Cerebellar cortex (tissue), 1 donor: ENCODE measurements around the gene SLC6A8.
A peak's percentile ranks its signal among the peaks of the same experiment; 100 is the strongest.
"Not testable (repeated sequence)": the region's sequence is repeated elsewhere in the genome, so short reads cannot be mapped to it uniquely, and the experiment has no call there.

Source experiments
- DNase-seq: peaks from one replicate; pipeline ENCODE4 v3.0.0-alpha.2; 2015; ENCODE audit warnings: low spot score

Gene SLC6A8

DNA sequence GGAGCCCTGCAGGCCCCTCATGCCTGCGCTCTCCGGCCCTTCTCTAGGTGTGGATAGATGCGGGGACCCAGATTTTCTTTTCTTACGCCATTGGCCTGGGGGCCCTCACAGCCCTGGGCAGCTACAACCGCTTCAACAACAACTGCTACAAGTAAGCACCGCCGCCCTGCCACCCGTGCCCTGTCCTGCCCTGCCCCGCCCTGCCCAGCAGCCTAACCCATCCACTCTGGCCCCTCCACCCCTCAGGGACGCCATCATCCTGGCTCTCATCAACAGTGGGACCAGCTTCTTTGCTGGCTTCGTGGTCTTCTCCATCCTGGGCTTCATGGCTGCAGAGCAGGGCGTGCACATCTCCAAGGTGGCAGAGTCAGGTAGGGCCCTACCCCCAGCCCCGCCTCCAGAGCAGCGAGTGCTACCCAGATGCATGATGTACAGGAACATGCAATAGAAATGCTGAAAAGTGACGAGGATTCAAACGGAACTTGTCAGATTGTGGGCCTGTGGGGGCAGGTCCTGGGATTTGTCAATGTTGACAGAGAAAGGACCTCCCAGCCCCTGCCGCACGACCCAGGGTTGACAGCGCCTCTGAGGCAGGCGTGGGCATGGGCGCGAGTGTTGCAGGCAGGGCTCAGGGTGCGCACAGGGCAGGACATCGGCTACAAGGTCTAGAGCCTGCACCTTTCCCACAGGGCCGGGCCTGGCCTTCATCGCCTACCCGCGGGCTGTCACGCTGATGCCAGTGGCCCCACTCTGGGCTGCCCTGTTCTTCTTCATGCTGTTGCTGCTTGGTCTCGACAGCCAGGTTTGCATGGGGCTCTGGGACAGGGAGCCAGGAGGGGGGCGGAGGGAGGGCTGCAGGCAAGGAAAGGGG, 5.7 kb downstream of the SLC6A8 start:
- DNase-seq = no peak

DNA sequence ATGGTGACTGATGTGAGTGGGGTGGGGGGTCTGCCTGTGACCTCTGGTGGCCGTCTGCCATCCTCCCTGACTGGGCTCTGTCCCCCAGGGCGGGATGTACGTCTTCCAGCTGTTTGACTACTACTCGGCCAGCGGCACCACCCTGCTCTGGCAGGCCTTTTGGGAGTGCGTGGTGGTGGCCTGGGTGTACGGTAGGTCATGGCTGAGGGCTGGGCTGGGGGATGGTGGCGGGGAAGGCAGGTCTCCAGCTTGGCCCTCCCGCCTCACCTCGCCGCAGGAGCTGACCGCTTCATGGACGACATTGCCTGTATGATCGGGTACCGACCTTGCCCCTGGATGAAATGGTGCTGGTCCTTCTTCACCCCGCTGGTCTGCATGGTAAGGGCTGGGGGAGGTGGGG, 6.5 kb downstream of the SLC6A8 start:
- not testable (repeated sequence) for DNase-seq

DNA sequence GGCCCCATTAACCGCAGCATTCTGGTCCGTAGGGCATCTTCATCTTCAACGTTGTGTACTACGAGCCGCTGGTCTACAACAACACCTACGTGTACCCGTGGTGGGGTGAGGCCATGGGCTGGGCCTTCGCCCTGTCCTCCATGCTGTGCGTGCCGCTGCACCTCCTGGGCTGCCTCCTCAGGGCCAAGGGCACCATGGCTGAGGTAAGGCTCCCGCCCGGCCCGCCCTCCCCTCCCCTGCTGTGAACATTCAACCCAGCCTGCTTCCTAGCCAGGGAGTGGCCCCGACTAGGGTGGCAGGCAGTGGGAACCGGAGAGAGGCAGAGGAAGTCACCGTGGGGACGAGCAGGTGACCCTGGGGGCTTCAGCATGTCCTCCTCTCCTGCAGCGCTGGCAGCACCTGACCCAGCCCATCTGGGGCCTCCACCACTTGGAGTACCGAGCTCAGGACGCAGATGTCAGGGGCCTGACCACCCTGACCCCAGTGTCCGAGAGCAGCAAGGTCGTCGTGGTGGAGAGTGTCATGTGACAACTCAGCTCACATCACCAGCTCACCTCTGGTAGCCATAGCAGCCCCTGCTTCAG, 7.1 kb downstream of the SLC6A8 start:
- DNase-seq = no peak

DNA sequence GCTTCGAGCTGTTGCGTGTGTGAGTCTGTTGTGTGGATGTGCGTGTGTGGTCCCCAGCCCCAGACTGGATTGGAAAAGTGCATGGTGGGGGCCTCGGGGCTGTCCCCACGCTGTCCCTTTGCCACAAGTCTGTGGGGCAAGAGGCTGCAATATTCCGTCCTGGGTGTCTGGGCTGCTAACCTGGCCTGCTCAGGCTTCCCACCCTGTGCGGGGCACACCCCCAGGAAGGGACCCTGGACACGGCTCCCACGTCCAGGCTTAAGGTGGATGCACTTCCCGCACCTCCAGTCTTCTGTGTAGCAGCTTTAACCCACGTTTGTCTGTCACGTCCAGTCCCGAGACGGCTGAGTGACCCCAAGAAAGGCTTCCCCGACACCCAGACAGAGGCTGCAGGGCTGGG, 8.4 kb downstream of the SLC6A8 start:
- DNase-seq = no peak

DNA sequence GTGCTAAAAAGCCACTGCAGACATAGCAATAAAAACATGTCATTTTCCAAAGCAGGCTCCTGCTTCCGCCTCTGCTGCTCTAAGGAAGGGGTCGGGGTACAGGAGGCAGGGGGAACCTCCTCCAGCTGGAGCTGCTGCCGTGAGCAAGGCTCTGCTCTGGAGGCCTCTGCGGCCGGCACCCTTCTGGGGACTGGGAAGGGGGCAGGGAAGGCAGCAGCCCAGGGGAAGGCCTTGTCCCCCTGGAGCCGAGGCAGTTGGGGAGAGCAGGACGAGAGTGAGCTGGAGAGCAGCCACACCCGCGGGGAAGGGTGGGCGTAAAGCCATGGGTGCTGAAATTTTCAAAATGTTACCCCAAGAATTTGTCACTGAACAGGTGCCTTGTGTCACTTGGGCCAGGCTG, 8.8 kb downstream of the SLC6A8 start:
- DNase-seq = not testable (repeated sequence)

DNA sequence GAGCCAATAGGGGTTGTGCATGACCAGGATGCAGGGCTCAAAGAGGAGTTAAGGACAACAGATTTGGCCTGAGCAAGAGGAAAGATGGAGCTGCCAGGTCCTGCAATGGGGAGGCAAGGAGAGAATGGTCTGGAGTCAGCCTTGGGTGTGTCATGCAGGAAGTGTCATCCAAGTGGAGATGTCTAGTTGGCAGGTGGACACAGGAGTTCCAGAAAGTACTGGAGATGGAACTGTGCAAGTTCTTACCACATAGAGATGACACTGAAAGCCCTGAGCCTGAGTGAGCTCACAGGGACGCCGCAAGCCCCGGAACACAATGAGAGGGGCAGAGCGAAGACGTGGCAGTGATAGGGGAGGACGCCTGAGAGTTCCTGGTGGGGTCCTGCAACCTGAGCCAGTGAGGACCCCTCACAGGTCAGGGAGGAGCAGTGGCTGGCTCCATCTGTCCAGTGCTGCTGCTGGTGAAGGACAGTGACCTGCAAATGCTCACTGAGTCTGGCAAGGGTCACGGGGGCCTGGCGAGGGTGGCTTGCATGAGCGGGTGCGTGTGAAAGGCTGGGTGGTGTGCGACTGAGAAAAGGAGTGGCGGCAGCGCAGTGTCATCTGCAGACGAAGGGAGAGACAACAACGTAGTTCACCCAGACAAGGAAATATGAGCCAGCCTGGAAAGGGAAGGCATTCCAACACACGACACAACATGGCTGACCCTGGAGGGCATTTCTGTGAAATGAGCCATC, 9.4 kb downstream of the SLC6A8 start:
- not testable (repeated sequence) for DNase-seq

DNA sequence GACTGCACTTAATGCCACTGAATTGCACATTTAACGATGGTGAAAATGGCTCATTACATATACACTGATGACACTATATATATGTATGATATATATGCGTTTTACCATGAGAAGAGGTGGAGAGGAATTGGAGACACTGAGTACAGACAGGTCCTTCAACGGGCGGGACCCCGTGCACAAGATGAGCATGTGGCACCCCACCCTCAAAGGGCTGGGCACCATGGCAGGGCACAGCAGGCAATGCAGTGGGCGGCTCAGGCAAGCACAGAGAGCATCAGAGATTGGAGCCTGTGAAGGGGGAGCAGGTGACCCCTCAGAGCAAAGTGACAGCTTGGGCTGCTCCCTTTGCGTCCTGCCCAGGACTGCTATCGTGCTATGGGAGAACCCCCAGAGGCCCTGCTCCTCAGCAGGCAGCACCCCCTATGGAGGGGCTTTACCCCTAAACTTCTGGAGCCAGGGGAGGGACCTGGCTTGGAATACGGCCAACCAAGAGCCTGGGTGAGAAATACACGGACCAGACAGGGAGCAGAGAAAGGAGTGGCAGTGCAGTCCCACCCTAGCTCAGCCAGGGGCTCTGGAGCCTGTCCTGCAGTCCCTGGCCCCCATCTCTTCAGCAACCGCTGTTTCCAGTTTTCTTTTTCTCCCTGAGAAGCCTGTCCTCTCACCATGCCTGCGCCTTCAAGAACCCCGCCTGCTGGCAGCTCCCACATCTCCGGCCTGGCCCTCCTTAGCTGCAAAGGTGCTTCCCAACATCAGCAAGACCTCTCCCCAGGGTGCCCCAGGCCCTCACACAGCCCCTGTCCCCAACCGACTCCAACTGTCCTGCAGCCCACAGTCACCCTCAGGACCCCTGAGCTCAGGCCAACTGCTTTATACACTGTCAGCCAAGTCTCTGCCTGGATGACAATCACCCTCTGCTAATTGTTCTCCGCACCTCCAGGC, 10.5 kb downstream of the SLC6A8 start:
- DNase-seq = no peak

DNA sequence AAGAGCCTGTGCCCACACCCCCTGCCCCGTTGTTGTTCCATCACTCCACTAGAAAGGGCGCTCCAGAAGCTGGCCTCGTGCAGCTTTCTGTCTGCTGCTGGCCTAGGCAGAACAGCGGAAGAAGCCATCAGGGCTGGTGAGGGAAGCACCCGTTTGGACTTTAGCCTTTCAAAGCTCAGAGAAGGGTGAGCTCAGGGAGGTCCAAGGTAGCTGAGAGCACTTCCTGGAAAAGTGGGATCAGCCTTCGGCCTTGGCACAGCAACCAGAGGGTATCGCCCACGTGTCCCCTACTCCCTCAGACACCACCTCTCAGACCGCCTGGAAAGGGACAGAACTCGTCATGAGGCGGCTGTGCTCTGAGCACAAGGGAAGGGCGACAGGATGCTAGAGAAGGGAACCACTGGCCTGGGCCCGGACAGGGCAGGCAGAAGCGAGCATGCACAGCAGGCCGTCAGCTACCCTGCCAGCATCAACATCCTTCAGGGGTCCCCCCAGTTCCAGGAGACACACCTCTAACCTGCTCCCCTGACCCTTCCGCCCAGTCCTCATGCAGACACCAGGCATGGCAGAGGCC, 11.6 kb downstream of the SLC6A8 start:
- not testable (repeated sequence) for DNase-seq

DNA sequence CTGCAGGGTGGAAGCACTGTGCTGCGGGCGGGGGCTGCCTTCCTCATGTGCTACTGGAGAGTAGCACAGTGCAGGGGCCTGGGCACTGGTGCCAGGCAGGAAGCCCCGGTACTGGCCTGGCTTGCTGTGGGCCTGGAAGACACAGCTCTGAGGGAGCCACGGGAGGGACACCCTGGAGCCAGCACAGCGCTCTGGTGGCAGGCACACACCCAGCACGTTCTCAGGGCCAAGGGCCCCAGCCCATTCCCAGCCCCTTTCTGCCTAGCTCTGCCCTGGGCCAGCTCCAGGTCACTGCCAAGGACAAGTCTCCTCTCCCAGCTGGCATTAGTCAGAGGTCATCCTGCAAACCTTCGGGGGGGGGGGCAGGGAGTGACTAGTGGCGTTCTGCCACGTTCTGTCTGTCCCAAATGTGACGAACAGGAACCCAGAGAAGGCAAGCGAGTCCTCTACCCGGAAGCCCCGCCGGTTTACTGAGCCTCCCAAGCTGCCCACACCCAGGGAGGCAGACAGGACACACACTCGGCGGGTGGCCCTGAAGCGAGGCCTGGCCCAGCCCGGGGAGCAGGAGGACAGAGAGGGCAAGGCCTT, 12.2 kb downstream of the SLC6A8 start:
- DNase-seq = not testable (repeated sequence)

DNA sequence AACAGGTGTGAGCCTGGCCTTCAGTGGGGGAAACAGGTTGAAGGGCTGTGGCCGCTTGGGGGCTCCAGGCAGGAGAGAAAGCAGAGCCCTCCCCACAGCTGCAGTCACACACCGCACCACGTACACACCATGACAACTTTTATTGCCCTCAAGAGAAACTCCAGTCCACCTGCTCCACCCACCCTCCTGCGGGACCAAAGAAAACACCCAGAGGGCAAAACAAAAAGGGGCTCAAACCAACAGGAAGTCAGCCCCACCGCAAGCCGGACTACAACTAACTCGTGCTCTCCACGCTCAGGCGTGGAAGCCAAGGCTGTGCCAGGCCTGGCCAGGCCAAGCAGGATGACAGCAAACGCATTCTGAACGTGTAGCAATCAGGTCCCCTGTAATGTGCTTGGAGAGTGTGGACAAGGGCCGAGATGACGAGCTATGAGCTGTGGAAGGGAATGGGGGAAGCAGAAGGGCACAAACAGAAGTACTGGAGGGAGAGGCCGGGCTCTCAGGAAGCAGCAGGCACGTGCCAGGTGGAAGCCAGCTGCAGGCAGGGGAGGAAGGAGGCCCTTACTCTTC, 12.7 kb downstream of the SLC6A8 start:
- DNase-seq = no peak

DNA sequence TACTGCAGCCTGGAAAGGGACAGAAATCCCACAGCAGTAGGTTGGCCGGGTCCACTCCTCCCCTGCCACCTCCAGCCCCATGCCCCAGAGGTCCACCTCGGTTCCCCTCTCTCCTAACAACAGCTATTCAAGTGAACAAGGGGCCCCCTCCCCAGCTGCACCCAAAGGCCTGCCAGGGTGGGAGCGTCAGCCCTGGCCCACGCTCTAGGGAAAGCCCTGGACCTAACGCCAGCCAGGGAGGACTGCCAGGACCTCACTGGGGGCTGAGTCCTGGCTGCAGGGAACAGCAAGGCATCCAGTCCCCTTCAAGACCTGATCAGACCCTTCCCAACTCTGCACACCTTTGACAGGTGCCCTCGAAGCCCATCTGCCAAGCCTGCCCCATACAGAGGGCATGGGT, 13.2 kb downstream of the SLC6A8 start:
- DNase-seq = no peak

DNA sequence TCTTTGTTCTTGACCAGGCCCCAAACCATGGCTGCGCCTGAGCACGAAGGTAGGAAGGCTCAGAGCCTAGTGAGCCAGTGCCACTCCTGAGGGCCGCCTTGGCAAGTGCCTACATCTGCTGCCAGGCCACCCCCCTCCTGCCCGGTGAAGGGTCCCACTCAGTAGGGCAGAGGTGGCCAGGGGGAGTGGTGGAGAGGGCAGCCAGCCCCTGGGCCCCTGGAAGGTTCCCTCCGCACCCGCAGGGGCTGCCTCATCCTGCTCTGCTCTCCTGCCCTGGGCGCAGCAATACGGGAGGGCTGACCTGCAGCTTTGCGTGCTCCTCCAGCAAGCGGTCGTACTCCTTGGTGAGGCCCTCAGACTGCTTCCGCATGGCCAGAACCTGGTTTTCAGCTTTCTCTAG, 14.0 kb downstream of the SLC6A8 start:
- no peak for DNase-seq

DNA sequence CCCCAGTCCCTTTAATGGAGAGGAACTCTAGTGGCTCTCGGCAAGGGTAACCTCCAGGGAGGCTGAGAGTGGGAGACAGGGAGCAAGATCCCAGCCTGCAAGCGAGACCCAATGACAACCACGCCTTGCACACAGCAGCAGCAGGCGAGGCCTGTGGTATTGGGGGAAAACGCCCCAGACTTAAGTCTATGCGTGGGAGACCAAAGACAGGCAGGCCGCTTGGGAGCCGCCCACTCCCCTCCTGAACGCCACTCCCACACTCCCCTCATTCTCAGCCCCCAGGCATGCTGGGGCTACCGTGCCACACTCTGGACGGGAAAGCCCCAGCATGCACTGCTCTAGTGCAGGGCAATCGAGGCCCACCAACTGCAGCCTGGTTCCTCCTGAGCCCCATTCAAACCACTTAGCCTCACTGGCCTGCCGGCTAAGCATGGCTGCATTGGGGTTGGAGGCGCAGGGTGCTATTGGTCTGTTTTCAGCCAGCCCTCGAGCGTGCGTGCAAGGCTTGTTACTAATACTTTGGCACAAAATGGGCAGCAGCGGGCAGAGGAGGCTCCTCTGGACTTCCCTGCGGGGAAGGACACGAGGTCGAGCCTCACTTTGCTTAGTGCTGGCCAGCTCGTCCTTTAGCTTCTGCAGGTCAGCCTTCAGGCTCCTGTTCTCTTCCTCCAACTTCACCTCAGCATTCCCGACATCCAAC, 14.8 kb downstream of the SLC6A8 start:
- no peak for DNase-seq

DNA sequence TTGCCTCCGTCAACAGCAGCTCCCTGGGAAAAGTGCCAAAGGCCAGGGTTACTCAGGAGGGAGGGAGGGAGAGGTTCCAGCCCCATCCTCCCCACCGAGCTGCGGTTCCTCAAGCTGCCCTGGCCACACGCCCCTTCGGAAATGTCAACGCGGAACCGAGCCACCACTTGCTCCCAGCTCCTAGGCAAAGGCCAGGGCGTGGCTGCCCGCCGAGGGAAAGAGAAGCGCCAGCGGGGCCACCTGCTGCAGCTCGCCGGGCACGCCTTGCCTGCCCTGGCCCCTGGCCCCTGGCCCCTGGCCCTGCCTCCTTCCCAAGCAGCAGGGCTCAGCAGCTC, 15.3 kb downstream of the SLC6A8 start:
- no peak for DNase-seq

DNA sequence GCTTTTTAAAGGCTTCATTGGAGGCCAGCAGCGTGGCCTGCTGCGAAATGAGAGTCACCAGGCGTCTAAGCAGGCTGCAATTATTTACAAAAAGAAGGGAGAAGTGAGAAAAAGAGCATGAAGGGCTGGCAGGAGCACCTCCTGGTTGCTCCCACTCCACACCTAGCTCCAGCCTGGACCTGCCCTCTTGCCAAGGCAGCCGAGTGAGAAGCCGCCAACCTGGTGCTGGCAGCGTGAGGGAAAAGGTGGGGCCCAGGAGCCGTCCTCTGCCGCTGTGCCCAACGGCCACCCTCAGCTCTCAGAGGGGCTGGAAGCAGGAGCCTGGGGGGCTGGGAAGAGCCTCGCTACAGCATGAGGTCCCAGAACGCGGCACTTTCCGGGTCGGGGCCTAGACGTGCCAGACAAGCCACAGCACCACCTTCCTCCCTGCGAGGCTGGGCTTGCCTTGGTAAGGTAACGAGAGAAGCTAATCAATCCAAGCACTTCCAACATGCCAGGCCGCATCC, 16.3 kb downstream of the SLC6A8 start:
- DNase-seq = no peak

DNA sequence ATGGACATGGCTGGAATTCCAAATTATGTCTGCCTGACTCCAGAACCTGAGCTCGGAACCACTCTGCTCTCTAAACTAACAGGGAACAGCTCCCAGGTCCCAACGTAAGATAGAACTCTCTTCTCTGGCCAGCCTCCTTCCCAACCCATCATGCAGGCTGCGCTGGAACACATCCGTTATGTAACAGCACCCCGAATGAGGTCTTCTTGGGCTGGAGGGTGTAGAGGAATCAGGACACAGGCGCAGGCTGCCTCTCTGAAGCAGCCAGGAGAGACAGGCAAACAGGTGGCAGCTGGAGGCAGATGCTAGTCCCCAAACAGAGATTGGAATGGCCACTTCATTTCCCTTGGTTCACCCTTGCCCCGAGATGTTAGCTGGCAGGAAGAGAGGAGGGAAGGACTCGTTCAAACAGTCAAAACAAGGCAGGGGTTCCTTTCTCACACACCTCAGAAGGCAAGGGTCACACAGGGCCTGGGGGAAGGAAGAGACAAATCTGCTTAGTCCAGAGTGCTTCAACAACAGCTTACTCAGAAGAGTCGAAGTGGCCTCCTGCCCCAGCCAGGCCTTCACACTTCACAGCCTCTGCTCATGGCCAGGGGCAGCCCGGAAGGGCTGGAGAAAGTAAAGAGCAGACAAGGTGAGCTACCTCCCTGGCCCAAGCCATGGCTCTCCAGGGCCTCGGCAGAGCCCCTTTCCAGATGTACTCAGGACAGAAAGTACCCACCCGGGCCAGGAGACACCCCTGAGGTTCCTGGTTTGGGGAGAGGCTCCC, 17.1 kb downstream of the SLC6A8 start:
- peak; percentile 38 for DNase-seq

DNA sequence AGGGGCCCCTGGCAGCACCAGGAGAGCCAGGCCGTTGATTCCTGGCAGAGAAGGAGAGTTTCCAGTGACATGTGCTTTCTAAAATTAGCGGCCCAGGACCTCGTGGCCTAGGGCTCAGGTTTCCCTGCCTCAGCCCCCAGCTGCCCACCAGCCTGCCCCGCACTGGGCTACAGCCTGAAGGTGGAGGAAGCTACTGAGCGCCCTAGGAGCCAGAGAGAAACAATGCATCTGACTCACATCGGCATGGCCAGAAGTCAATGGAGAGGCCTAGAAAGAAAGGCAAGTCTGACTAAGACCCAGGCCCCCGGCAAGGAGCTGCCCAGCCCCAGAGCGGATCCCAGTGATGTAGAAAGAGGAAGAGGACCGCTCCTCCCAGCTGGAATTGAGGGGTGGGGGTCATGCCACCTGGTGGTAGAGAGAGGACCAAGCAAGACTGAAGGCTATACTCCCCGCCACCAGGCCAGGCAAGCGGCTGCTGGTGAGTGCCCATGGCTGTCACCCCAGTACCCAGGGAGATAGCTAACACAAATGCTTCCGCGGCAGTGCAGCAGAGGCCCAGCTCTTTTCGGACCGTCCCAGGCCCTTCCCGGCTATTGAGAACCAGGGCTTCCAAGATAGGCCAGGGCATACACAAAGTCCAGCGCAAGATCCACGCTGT, 17.8 kb downstream of the SLC6A8 start:
- DNase-seq = not testable (repeated sequence)

DNA sequence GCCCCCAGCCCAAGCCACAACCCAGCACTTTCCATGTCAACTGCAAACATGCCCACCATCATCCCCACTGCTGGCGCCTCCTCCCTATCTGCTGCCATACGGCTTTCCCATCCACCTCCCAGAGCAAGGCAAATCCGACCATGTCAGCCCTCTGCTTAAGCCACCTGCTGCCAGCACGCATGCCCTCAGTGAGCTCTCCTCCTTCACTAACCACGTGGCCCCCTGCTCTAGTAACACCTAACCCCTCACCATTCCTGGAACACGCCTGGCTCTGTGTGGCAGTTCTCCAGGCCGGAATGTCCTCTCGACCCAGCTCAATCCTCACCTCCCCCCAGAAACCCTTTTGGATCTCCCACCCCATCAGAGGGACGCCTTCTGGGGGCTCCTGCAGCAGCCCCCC, 19.1 kb downstream of the SLC6A8 start:
- DNase-seq = no peak

DNA sequence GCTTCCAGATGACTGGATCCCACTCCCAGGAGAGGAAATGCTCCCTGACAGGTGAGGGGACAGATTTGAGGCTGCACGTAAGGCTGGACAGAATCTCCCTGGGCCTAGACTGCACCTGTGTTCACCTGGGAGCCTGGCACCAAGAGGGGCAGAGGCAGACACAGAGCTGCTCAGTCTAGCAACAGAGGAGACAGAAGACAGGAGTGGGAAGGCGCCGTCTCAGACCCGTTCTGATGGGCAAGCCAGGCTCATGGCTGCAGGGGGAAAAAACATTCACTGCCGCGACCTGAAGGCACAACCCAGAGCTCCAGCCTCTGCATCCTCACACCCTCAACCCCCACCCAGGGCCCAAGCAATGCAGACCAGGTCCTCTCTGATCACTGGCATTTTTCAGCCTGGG, 19.7 kb downstream of the SLC6A8 start:
- no peak for DNase-seq
